ENCODE data around the gene TANC2. TPM values are rescaled to one million over a fixed set of nuclear protein-coding genes. Genes with fewer than 3 reads are reported as not detected.

The TANC2 gene
- total RNA-seq, 1 experiment from 2014 or later, result 53.2 TPM

DNA sequence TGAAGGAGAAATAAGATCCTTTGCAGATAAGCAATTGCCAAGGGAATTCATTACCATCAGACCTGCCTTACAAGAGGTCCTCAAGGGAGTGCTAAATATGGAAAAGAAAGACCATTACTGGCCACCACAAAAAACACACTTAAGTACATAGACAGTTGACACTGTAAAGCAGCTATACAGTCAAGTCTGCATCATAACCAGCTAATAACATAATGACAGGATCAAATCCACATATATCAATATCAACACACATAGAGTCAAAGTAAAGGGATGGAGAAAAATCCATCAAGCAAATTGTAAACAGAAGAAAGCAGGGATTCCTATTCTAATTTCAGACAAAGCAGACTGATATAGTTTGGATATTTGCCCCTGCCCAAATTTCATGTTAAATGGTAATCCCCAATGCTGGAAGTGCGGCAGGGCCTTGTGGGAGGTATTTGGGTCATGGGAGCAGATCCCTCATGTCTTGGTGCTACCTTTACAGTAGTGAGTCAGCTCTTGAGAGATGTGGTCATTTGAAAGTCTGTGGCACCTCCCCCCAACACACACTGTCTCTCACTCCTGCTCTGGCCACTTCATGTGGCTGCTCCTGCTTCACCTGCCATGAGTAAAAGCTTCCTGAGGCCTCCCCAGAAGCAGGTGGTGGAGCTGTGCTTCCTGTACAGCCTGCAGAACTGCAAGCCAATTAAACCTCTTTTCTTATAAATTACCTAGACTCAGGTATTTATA, 32.8 kb downstream of the TANC2 start:
- Histone ChIP-seq H3K27ac (ENCODE audit: low read depth, low read length) (no peak overlapping the region), H3K4me1 (ENCODE audit: control insufficient read depth in 1 of 2, insufficient read depth in 2 of 2, low read length in 2 of 2) (peaks cover 0 to 12% of the 10 kb centered on the region in 2 experiments; a peak in 2 of 4 replicates), H4K20me1 (ENCODE audit: insufficient read depth) (no peaks in the 10 kb centered on the region), H3K27me3 (ENCODE audit: insufficient read depth, low read length) (no peaks in the 10 kb centered on the region), H3K9ac (ENCODE audit: low read length) (no peak overlapping the region), H3K36me3 (ENCODE audit: control insufficient read depth in 1 of 2, insufficient read depth in 2 of 2, low read length in 2 of 2) (no peaks in the 10 kb centered on the region), H2AFZ (ENCODE audit: low read depth, low read length, poor library complexity, severe bottlenecking) (no peak overlapping the region), H3K9me2 (ENCODE audit: insufficient read depth) (no peaks in the 10 kb centered on the region; the same call in 1 of the 2 replicates), H3K9me3 (ENCODE audit: control insufficient read depth in 1 of 2, insufficient read depth in 1 of 2, low read depth in 1 of 2, low read length in 2 of 2) (no peaks in the 10 kb centered on the region), H3K4me2 (ENCODE audit: low read length) (no peak overlapping the region), H3K4me3 (replicated peaks in 1 of 2; ENCODE audit: low read depth in 1 of 2, low read length in 2 of 2) (no peak overlapping the region), H3K79me2 (ENCODE audit: insufficient read depth, low read length) (peaks cover 39% of the 10 kb centered on the region)
- DNase-seq (ENCODE audit: low read depth, low spot score), result no peak
- no peak for ATAC-seq
- BruUV-seq (replicated peaks), result no TSS peak
- TF ChIP-seq ZFX (IDR thresholded peaks at IDR 0.05), result no peak
- no peak for TF ChIP-seq POLR2AphosphoS5 (IDR thresholded peaks at IDR 0.05; ENCODE audit: low read depth, low read length)
- TF ChIP-seq CEBPB (IDR thresholded peaks at IDR 0.05; ENCODE audit: low read depth), result no peak
- no peak for TF ChIP-seq JUND (IDR thresholded peaks at IDR 0.05)
- no peak for TF ChIP-seq MAX (IDR thresholded peaks at IDR 0.05)
- TF ChIP-seq ELF1 (IDR thresholded peaks at IDR 0.05; ENCODE audit: borderline replicate concordance, low read depth), result no peak
- TF ChIP-seq, protein P1, sequence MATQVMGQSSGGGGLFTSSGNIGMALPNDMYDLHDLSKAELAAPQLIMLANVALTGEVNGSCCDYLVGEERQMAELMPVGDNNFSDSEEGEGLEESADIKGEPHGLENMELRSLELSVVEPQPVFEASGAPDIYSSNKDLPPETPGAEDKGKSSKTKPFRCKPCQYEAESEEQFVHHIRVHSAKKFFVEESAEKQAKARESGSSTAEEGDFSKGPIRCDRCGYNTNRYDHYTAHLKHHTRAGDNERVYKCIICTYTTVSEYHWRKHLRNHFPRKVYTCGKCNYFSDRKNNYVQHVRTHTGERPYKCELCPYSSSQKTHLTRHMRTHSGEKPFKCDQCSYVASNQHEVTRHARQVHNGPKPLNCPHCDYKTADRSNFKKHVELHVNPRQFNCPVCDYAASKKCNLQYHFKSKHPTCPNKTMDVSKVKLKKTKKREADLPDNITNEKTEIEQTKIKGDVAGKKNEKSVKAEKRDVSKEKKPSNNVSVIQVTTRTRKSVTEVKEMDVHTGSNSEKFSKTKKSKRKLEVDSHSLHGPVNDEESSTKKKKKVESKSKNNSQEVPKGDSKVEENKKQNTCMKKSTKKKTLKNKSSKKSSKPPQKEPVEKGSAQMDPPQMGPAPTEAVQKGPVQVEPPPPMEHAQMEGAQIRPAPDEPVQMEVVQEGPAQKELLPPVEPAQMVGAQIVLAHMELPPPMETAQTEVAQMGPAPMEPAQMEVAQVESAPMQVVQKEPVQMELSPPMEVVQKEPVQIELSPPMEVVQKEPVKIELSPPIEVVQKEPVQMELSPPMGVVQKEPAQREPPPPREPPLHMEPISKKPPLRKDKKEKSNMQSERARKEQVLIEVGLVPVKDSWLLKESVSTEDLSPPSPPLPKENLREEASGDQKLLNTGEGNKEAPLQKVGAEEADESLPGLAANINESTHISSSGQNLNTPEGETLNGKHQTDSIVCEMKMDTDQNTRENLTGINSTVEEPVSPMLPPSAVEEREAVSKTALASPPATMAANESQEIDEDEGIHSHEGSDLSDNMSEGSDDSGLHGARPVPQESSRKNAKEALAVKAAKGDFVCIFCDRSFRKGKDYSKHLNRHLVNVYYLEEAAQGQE (IDR thresholded peaks at IDR 0.05; ENCODE audit: low read depth), result no peak
- TF ChIP-seq SP1 (IDR thresholded peaks at IDR 0.05; ENCODE audit: low read depth), result no peak
- no peak for TF ChIP-seq EZH2phosphoT487 (IDR thresholded peaks at IDR 0.05; ENCODE audit: borderline replicate concordance)
- RAD21 ChIA-PET (ENCODE audit: low non-redundant PET in 1 of 2, low total read pairs in 2 of 2, uncharacterized antibody in 2 of 2, unreplicated experiment in 2 of 2), result no interaction called here
- POLR2A ChIA-PET, result no interaction called here
- intact Hi-C loops (cut with micrococcal nuclease), result no loop called here
- CTCF ChIA-PET, result interaction anchor here (1.1 to 2.8 kb wide), 2 partner anchors 83 to 408 kb away, joined by 4 to 6 read pairs; no protein-coding TSS in a partner anchor

All from HCT116 (cell line).